Calu3 (cell line): Measurements from ENCODE around the gene PSMB3. TPM values are rescaled to one million over a fixed set of nuclear protein-coding genes. Genes with fewer than 3 reads are reported as not detected.

ENCODE experiments used
- BruUV-seq: library from RNA; stranded (reverse); fragments of 400-500 nt; replicated peaks from 2 replicates; lab custom pipeline; 2021; lab: Mats Ljungman, UMichigan
- CTCF ChIA-PET: fragments of 300-600 bp; sonication (Branson Sonifier 250); formaldehyde crosslinking; loops from one replicate; lab custom pipeline; 2022; ENCODE audit warnings: antibody characterized with exemption; lab: Charles Lee
- DNase-seq: peaks from one replicate; pipeline ENCODE4 v3.0.0; 2022
- H3K27ac Mint-ChIP-seq: one replicate; pipeline ENCODE4 v1.8.0; 2022; ENCODE audit warnings: mixed read lengths; ENCODE audit not compliant: unreplicated experiment
- H3K27me3 Mint-ChIP-seq: one replicate; pipeline ENCODE4 v1.8.0; 2022; ENCODE audit warnings: mixed read lengths; ENCODE audit not compliant: unreplicated experiment
- H3K36me3 Mint-ChIP-seq: one replicate; pipeline ENCODE4 v1.8.0; 2022; ENCODE audit warnings: mild to moderate bottlenecking, moderate library complexity, mixed read lengths; ENCODE audit not compliant: insufficient read depth, unreplicated experiment
- H3K4me1 Mint-ChIP-seq: one replicate; pipeline ENCODE4 v1.8.0; 2022; ENCODE audit warnings: mild to moderate bottlenecking, low read depth, mixed read lengths; ENCODE audit not compliant: unreplicated experiment
- H3K4me3 Mint-ChIP-seq: one replicate; pipeline ENCODE4 v1.8.0; 2022; ENCODE audit warnings: mild to moderate bottlenecking, low read depth, moderate library complexity, mixed read lengths; ENCODE audit not compliant: unreplicated experiment
- H3K9me3 Mint-ChIP-seq: one replicate; pipeline ENCODE4 v1.8.0; 2022; ENCODE audit warnings: low read depth, mixed read lengths; ENCODE audit not compliant: unreplicated experiment
- CTCF ChIP-seq: fragments of 200-600 bp; IDR thresholded peaks from one replicate; pipeline ENCODE4 v1.8.0; 2022; ENCODE audit warnings: antibody characterized with exemption; ENCODE audit not compliant: unreplicated experiment
- intact Hi-C: fragments of 100-400 bp; cut with micrococcal nuclease; formaldehyde crosslinking; loops from one replicate; pipeline ENCODE4 v1.10.0; 2022; ENCODE audit not compliant: unreplicated experiment
- total RNA-seq: library from RNA; stranded (reverse); gene quantifications from 2 replicates; pipeline ENCODE4 v1.2.3, GENCODE V29; 2022

Gene PSMB3
- total RNA-seq, 1 experiment from 2014 or later: 935 TPM

- Mint-ChIP-seq H3K27me3 (no peaks in the 10 kb centered on the region), H3K27ac (peak overlapping the region; percentile 15), H3K4me1 (peaks cover 44% of the 10 kb centered on the region), H3K4me3 (no peak overlapping the region), H3K36me3 (peaks cover 98% of the 10 kb centered on the region), H3K9me3 (no peaks in the 10 kb centered on the region)
- no TSS peak for BruUV-seq
- DNase-seq: peak; percentile 75
- TF ChIP-seq CTCF: peak; percentile 70
- CTCF ChIA-PET: interaction anchor here (0.5 to 2.6 kb wide), 22 partner anchors 11 to 1302 kb away, joined by 3 to 84 read pairs (median 6); partner anchors contain the start of genes MLLT6, PSMB3 and SRCIN1
- intact Hi-C loops: no loop called here
Observed at GRCh38 chr17:38733982-38734973, 18.3 kb upstream of the PSMB3 start.

DNA sequence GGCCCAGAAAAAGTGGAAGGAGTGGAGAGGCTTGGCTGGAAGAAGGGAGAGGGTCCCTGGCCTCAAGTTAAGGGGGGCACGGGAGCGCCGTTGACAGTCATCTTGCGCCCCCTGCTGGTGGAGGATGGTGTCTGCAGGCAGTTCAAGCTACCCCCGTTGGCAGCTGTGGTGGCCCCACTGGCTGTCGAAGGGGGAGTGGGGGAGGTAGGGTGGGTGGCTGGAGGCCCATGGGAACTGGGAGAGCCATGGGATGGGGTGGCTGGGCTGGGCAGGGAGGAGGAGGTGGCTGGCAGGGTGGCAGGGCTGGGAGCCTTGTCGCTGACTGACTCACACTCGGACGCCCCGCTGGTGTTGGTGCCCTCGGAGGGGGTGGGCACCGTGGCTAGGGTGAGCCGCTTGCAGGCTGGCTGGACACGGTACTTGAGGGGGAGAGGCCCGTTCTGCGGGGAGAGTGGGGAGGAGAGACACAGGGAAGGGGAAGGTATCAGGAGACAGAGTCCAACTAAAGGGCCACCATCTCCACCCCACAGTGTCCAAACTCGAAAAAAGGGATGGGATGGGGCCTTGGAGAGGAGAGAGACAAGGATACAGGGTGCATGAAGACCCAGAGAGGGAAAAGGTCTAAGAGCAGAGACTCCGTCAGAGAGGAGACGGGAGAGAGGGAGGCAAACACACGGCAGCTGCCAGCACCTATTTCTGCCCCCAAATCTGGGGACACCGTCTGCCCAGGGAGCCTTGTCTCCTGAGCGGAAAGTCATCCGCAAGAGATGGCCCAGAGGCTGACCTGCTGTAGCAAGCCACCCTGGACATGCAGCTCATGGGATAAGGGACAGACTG is 17.2 kb upstream of the PSMB3 start:
- peak; percentile 100 for TF ChIP-seq CTCF
- peaks cover 100% of the 10 kb centered on the region for H3K36me3 Mint-ChIP-seq
- H3K27me3 Mint-ChIP-seq: no peaks in the 10 kb centered on the region
- no peaks in the 10 kb centered on the region for H3K9me3 Mint-ChIP-seq
- no peak overlapping the region for H3K4me3 Mint-ChIP-seq
- BruUV-seq: TSS peak; percentile 87
- CTCF ChIA-PET: interaction anchor here (0.5 to 2.6 kb wide), 41 partner anchors 10 to 1303 kb away, joined by 3 to 84 read pairs (median 5); partner anchors contain the start of genes MLLT6, PGAP3, PSMB3 and SRCIN1
- intact Hi-C loops: loop anchor here (1.0 kb wide), 1 partner anchor 58 kb away; no protein-coding TSS in a partner anchor
- peaks cover 44% of the 10 kb centered on the region for H3K4me1 Mint-ChIP-seq
- DNase-seq: peak; percentile 93
- peak overlapping the region; percentile 15 for H3K27ac Mint-ChIP-seq

DNA sequence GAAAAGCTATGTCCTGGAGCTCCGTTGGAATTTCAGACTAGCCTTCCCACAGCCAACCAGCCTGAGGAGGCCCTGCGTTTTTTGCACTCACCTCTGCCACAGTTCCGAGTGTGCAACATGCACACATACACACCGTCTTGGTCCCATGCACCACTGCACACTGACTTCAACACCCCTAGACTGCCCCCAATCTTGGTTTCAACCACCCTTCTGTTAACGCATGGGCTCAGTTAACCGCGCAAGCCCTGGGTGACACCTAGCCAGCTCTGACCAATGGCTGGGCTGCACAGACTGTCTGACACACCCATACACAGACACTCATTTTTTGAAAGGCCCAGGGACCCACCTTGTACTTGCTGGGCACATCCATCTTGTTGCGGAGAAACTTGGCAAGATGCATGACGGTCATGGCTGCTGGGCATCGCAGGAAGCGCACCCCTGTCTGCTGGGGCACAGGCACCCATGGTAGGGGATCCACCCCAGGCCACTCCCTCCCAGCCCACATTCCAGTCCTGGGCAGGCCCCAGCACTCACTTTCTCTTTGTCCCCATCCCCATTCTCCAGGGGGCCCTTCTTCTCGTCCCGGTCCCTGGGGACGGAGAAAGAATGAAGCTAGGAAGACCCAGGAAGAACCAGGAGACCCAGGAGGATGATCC is 14.4 kb upstream of the PSMB3 start:
- BruUV-seq: no TSS peak
- TF ChIP-seq CTCF: no peak
- intact Hi-C loops: no loop called here
- Mint-ChIP-seq H3K9me3 (no peaks in the 10 kb centered on the region), H3K27me3 (no peaks in the 10 kb centered on the region), H3K27ac (peak overlapping the region; percentile 4), H3K4me3 (no peak overlapping the region), H3K36me3 (peaks cover 99% of the 10 kb centered on the region), H3K4me1 (peaks cover 42% of the 10 kb centered on the region)
- no peak for DNase-seq
- CTCF ChIA-PET: interaction anchor here (0.6 to 0.7 kb wide), 2 partner anchors 365 to 1390 kb away, joined by 4 to 6 read pairs; no protein-coding TSS in a partner anchor

- no peak for DNase-seq
- Mint-ChIP-seq H3K27me3 (no peaks in the 10 kb centered on the region), H3K9me3 (no peaks in the 10 kb centered on the region), H3K27ac (no peak overlapping the region), H3K36me3 (peaks cover 99% of the 10 kb centered on the region), H3K4me1 (peaks cover 42% of the 10 kb centered on the region), H3K4me3 (no peak overlapping the region)
- intact Hi-C loops: no loop called here
- TF ChIP-seq CTCF: no peak
- BruUV-seq: no TSS peak
- CTCF ChIA-PET: interaction anchor here (0.5 kb wide), 1 partner anchor 13 kb away, joined by 6 read pairs; no protein-coding TSS in a partner anchor
Observed at GRCh38 chr17:38738686-38739085, 13.9 kb upstream of the PSMB3 start.
